Activated CD8-positive, alpha-beta memory T cell treated with anti-CD3 and anti-CD28 coated beads for 4 hours (primary cell): ENCODE measurements around the gene GABRG3.
"Not testable (repeated sequence)": the region's sequence is repeated elsewhere in the genome, so short reads cannot be mapped to it uniquely, and the experiment has no call there.

ENCODE experiments used
- DNase-seq, 2 donors: peaks; one replicate each; pipeline ENCODE4 v3.0.0-alpha.2; 2020; ENCODE audit warnings: low read depth in 2 of 2

GABRG3 gene

DNA sequence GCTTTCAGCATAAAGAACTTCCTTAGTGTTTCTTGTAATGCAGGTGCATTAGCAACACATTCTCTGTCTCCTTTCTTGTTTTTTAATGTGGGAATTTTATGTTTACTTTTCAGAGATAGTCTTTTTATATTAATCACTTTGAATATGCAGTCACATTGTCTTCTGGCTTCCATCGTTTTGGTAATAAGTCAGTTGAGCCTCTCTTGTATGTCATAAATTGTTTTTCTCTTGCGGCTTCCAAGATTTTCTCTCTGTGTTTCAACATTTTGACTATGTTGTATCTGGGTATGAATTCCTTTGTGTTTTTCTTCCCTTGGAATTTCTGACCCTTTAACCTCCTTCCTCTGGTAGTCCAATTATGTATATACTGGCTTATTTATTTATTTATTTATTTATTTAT is 25.3 kb downstream of the GABRG3 start:
- no peak for DNase-seq

- DNase-seq: not testable (repeated sequence)
Measured at GRCh38 chr15:27003003-27003402, 32.0 kb downstream of the GABRG3 start.

GRCh38 chr15:27004226-27004625 is 33.2 kb downstream of the GABRG3 start:
- not testable (repeated sequence) for DNase-seq

DNA sequence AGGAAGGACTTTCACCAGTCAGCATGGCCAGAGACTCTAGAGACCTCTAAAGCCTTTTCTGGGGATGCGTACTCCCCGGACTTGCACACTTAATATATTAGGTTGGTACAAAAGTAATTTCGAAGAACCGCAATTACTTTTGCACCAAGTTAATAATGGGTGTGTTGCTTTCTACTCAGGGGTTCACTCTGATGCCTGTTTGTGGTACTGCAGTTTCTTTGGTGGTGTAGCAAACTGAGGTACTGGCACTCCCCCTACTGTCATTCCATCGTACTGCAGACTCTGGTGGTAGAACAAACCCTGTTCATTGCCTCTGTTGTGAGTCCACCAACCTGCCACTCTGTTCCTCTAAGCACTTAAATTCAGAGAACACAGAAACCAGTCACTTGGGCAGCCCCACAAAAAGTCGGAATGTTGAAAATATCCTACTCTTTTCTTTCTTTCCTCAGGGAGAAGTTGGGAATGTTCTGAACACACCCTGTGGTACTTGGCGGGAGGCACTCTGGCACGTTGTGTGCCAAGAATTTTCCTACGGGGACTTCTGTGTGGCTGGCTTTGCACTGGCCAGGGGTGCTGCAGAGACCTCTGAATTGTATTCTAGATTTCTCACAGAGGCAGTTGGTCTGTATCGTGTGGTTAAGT is 46.3 kb downstream of the GABRG3 start:
- no peak for DNase-seq

- DNase-seq: no peak
Measured at GRCh38 chr15:27019687-27020086, 48.7 kb downstream of the GABRG3 start.

- no peak for DNase-seq
Measured at GRCh38 chr15:27025481-27025966, 54.5 kb downstream of the GABRG3 start.

GRCh38 chr15:27027229-27027628 is 56.2 kb downstream of the GABRG3 start:
- DNase-seq: no peak

- DNase-seq: no peak
Measured at GRCh38 chr15:27028858-27029477, 58.0 kb downstream of the GABRG3 start.

DNA sequence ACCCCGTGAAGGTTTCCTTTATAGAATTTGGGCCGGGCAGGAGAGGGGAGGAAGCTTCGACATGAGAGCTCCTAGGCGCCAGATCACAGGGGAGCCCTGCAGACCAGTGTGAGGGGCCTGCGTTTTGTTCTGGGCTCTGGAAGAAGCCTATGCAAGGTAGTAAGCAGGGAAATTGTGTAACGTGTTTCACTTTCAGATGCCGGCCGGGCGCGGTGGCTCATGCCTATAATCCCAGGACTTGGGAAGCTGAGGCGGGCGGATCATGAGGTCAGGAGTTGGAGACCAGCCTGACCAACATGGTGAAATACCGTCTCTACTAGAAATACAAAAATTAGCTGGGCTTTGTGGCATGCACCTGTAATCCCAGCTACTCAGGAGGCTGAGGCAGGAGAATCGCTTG is 65.2 kb downstream of the GABRG3 start:
- no peak for DNase-seq

GRCh38 chr15:27037501-27037900 is 66.5 kb downstream of the GABRG3 start:
- DNase-seq: no peak

DNA sequence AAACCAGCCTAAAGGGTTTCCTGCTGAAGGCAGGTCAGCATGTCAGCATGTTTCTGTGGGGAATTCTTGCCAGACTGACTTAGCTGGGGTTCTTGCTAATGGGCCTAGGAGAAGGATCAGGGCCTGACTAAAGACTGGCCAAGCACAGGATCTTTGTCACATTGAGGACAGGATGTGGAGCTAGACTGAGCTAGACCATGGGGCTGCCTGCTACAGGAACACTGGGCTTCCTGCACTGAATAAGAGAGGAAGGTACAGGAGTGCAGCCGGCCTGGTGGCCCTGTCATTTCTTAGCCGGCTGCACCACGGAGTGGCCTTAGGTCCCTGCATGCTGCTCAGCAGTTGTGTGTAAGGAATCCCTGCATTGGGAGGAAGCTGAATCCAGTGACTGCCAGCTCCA is 68.2 kb downstream of the GABRG3 start:
- no peak for DNase-seq

GRCh38 chr15:27042230-27042629 is 71.2 kb downstream of the GABRG3 start:
- DNase-seq: no peak

- no peak for DNase-seq
Measured at GRCh38 chr15:27042646-27043045, 71.7 kb downstream of the GABRG3 start.

GRCh38 chr15:27043770-27044169 is 72.8 kb downstream of the GABRG3 start:
- DNase-seq: no peak

GRCh38 chr15:27045796-27046195 is 74.8 kb downstream of the GABRG3 start:
- DNase-seq: no peak

GRCh38 chr15:27046880-27047279 is 75.9 kb downstream of the GABRG3 start:
- DNase-seq: no peak

GRCh38 chr15:27050163-27050562 is 79.2 kb downstream of the GABRG3 start:
- no peak for DNase-seq

DNA sequence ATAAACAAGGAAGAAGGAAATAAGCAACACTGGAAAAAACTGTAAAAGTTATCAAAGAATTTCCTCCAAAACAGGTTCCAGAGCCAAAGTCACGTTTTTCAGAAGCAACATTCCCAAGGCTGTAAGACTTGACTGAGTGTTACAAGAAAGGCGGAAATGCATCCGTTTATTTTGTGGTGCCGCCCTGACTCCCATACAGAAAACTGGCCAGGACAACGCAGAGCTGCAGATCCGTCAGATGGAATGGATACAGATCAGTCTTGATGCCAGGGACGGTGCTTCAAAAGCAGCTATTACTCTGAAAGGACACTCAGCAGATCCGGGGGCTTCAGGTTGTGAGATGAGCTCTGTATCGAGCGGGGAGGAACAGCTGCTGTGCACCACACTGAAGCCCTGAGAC is 83.4 kb downstream of the GABRG3 start:
- no peak for DNase-seq

DNA sequence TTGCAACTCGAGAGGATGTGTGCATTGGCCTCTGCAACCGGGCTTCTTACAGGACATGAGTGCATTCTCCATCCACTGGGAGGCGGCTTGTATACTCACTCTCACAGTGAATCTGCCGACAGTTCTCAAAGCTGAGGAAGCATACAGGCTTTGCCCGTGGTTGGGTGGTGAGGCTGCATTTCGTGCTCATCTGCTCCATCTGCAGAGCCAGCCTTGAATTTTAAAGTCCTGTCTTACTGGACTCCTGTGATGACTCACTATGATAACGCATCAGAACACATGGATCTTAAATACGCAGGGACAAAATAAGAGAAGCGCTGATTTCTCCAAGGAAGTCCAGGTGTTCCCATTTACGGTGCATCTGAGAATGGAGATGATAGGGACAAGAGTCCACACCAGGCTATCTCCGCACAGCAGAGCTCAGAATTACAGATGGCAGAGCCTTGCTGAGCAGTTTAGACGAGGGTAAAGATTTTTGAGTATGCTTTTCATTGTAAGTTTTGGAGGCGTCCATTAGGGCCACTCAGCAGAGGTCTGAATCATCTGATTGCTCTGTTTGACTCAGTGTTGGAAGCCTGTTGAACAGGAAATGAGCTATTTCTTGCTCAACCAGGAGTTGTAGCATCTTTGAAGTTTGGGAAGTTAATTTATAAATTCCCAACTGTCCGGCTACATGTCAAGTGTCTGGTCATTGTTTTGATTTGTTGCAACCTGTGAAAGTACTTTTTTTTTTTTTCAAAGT is 87.1 kb downstream of the GABRG3 start:
- DNase-seq: no peak

GRCh38 chr15:27058939-27059338 is 88.0 kb downstream of the GABRG3 start:
- DNase-seq: no peak

DNA sequence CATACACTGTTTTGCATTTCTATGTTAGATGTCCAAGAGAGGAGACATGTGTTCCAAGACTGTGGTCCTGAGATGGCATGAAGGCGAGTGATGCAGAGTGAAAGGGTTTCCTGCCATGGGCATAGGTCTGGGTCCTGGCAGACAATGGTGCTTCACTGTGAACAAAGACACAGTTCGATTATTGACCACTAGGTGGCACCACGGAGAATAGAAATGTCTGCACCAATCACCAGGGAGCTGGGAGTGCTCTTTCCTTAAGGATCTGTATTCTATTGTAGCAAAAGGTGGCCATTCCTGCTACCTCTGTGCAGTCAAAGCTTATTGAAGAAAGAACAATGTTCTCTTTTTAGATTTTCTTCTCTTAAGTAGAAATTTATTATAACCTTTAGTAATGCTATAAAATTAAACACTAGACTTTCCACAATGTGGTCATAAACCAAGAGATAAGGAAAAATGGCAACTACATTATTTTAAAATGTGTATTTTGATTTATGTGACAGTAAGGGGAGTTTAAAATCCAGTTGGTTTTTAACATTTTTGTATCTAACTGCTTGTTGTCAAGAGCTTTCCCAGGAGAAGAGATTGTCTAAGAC is 88.7 kb downstream of the GABRG3 start:
- DNase-seq: no peak

GRCh38 chr15:27061739-27062138 is 90.8 kb downstream of the GABRG3 start:
- no peak for DNase-seq

- no peak for DNase-seq
Measured at GRCh38 chr15:27062951-27063350, 92.0 kb downstream of the GABRG3 start.
